Measurements from ENCODE around the gene MAPK8IP2.
"Not testable (repeated sequence)": the region's sequence is repeated elsewhere in the genome, so short reads cannot be mapped to it uniquely, and the experiment has no call there.

The MAPK8IP2 gene

DNA sequence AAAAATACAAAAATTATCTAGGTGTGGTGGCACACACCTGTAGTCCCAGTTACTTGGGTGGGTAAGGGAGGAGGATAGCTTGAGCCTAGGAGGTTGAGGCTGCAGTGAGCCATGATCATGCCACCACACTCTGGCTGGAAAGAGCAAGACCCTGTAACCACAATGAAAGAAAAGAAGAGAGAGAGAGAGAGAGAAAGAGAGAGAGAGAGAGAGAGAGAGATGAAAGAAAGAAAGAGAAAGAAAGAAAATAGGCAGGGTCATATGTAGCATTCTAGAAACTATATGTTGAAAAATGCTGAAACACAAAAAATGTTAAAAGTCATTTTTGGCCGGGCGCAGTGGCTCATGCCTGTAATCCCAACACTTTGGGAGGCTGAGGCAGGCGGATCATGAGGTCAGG lies 13.7 kb downstream of the MAPK8IP2 start:
- not testable (repeated sequence) for DNase-seq

DNA sequence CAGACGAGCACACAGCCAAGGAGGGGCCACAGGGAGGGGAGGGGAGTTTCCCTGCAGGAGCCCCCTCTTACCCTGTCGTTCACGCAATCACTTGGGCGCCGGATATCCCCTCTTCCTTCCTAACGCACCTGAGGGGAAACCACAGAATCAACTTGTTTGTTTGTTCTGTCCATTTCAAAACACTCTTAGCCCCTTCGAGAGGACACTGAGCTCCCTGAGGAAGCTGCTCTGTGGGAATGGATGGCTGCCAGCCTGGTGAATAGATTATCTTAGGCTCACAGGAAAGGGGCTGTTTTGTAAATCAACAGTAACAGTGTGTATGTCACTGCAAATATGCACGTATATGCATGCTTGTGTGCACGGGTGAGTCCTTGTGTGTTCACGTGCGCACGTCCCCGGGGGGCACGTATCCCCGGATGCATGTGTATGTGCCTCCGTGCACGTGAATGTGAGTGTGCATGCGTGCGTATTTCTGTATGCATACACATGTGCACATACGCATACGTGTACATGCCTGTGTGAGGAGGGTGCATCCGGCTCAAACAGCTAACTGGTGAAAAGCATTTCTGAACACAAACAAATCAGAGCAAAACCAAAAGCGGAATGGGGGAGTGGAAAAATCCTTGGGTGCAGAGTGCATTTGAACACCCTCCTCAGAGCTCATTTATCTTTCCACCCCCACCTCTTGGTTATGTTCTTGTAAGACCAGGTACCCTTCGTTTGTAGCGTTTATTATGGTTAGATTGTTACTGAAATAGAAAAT lies 20.2 kb downstream of the MAPK8IP2 start:
- no peak for DNase-seq

DNA sequence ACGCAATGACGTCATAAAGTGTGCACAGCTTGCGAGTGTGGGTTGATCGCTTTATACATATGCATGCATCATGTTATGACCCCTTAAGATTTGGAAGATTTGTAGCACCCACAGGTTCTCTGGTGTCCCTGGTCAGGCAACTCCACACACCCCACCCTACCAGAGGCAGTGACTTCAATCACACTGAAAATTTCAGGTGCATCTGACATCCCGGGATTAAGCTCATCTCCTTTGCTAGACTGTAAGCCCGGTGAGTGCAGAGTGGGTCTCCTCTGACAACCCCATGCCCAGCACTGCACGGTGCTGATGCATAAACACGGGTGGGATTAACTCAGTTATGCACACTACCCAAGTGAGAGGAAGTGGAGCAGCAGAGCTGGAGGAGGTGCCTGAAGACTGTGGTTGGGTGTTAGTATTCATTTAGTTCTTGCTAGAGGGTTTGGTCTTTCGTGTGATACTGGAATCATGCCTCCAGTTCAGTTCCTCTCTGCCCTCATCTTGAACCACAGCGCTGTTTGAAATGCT lies 20.8 kb downstream of the MAPK8IP2 start:
- DNase-seq: no peak

- DNase-seq: no peak
These were observed 21.5 kb downstream of the MAPK8IP2 start for GRCh38 chr22:50621948-50622722.

GRCh38 chr22:50622723-50623327 lies 22.2 kb downstream of the MAPK8IP2 start:
- DNase-seq: no peak

- no peak for DNase-seq
These were observed 23.9 kb downstream of the MAPK8IP2 start for GRCh38 chr22:50624347-50625130.

GRCh38 chr22:50625131-50625567 lies 24.6 kb downstream of the MAPK8IP2 start:
- DNase-seq: no peak

- no peak for DNase-seq
These were observed 25.1 kb downstream of the MAPK8IP2 start for GRCh38 chr22:50625568-50626313.

GRCh38 chr22:50626314-50626849 lies 25.8 kb downstream of the MAPK8IP2 start:
- DNase-seq: no peak

GRCh38 chr22:50626850-50627641 lies 26.5 kb downstream of the MAPK8IP2 start:
- DNase-seq: peak; percentile 43

GRCh38 chr22:50627642-50628542 lies 27.3 kb downstream of the MAPK8IP2 start, which contains the start of gene ARSA:
Gene ARSA (minus strand): TSS chr22:50628152. CDS start chr22:50627779, 373 bp downstream.
- peak; percentile 76 for DNase-seq

DNA sequence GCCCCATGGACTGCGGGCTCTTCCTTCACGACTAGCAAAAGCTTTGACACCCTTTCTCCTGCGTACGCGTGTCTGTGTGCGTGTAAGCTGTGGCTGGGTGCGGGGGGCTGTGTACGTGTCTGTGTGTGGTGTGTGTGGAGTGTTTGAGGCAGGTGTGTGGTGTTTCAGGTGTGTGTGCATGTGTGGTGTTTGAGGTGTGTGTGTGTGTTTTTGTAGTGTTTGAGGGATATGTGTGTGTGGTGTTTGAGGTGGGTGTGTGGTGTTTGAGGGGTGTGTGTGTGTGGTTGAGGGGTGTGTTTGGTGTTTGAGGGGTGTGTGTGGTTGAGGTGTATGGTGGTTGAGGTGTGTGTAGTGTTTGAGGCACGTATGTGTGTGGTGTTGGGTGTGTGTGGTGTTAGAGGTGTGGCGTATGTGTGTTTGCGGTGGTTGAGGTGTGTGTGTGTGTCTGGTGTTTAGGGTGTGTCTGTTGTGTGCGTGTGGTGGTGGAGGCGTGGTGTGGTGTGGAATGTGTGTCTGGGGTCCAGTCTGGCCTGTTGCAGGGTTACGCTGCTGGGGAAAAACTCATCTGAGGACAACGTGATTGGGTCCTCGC lies 28.0 kb downstream of the MAPK8IP2 start:
- no peak for DNase-seq

DNA sequence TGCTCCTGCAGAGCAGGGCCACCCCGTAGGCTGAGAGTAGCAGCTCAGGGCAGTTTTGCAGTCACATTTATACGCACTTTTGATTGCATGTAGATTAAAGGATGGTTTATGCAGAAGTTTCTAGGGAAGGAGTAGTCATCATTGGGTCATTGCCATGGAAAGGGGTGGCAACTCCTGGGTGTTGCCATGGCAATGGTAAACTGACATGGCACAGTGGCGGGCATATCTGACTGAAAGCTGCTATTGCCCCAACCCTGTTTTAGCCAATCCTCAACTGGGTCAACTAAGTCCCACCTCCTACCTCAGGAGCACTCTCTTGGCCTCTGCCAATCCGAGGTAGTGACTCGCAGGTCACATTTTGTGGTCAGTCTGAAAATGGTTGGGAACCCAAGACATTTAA lies 29.8 kb downstream of the MAPK8IP2 start:
- no peak for DNase-seq

GRCh38 chr22:50633086-50633485 lies 32.5 kb downstream of the MAPK8IP2 start:
- no peak for DNase-seq

DNA sequence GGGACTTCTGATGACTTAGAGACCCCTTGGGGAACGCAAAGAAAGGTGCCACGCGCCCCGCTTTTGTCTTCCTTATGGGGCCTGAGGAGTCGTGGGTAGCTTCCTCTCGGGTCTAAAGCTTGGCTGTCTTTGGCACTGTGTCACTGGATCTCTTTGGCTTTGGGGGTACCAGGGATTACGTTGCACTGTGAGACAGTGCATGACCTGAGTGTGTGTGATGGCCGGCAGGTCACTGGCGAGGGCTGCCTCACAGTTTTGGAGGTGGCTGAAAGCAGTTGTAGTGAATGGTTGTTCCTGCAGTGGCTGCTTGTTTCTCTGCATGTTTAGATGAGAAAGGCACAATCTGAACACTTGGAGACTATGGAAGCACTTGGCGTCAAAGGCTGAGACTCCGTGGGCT lies 33.2 kb downstream of the MAPK8IP2 start:
- DNase-seq: no peak

DNA sequence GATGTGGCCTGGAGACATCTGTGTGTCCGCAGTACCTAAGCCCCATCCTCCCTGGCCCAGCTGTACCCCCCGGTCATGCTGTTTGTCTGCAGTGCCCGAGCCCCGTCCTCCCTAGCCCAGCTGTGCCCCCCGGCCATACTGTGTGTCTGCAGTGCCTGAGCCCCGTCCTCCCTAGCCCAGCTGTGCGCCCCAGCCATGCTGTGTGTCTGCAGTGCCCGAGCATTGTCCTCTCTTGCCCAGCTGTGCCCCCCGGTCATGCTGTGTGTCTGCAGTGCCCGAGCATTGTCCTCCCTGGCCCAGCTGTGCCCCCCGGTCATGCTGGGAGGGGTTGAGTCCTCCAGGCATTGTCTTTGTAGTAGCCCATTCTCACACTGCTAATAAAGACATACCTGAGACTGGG lies 35.0 kb downstream of the MAPK8IP2 start:
- DNase-seq: no peak

DNA sequence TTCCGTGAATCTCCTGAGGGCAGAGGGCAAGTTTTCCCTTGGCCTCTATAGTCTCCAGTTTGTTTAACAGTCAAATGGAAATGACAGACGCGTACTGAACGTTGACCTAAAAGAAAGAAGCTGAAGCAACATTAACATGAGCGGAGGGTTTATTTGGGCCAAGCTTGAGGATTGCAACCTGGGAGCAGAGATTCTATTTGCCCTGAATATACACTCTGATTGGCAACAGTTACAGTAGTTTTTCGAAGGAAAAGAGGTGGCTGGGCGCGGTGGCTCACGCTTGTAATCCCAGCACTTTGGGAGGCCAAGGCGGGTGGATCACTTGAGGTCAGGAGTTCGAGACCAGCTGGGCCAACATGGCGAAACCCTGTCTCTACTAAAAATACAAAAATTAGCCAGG lies 39.7 kb downstream of the MAPK8IP2 start:
- not testable (repeated sequence) for DNase-seq

- DNase-seq: no peak
These were observed 40.5 kb downstream of the MAPK8IP2 start for GRCh38 chr22:50640857-50641647.
